MG63 (cell line): ENCODE measurements around the gene MPST. TPM values are rescaled to one million over a fixed set of nuclear protein-coding genes. Genes with fewer than 3 reads are reported as not detected.
A peak's percentile ranks its signal among the peaks of the same experiment; 100 is the strongest.

Experiments used
- DNase-seq: peaks from one replicate; pipeline ENCODE4 v3.0.0-alpha.2; 2020
- H3K27me3 ChIP-seq: fragments of 250-450 bp; sonication (Bioruptor Pico); 2 replicates; pipeline ENCODE4 v1.5.1; 2020; ENCODE audit warnings: mild to moderate bottlenecking, moderate library complexity
- H3K36me3 ChIP-seq: fragments of 250-450 bp; sonication (Bioruptor Pico); 2 replicates; pipeline ENCODE4 v1.5.1; 2020; ENCODE audit warnings: mild to moderate bottlenecking, moderate library complexity
- H3K4me3 ChIP-seq: fragments of 250-450 bp; sonication (Bioruptor Pico); 2 replicates; pipeline ENCODE4 v1.5.1; 2020; ENCODE audit warnings: mild to moderate bottlenecking, moderate library complexity
- H3K9me3 ChIP-seq: fragments of 250-450 bp; sonication (Bioruptor Pico); 2 replicates; pipeline ENCODE4 v1.5.1; 2020; ENCODE audit warnings: mild to moderate bottlenecking, moderate library complexity
- total RNA-seq: library from RNA; depleted of rRNA; stranded (reverse); fragments of >200 nt; shearing (Covaris generic); gene quantifications from 2 replicates; pipeline ENCODE4 v1.2.3, GENCODE V29; 2014; ENCODE audit warnings: low replicate concordance

MPST gene
- total RNA-seq, 1 experiment from 2014 or later = 95.7 TPM

GRCh38 chr22:37047006-37047405, 27.5 kb downstream of the MPST start:
- no peak for DNase-seq
- Histone ChIP-seq H3K36me3 (no peaks in the 10 kb centered on the region), H3K4me3 (no peak overlapping the region), H3K27me3 (no peaks in the 10 kb centered on the region), H3K9me3 (no peaks in the 10 kb centered on the region)

GRCh38 chr22:37048133-37048532, 28.6 kb downstream of the MPST start:
- H3K9me3 ChIP-seq = no peaks in the 10 kb centered on the region
- no peak for DNase-seq
- H3K27me3 ChIP-seq = no peaks in the 10 kb centered on the region

GRCh38 chr22:37049224-37049623, 29.7 kb downstream of the MPST start:
- no peak for DNase-seq
- H3K4me3 ChIP-seq = no peak overlapping the region
- H3K27me3 ChIP-seq = no peaks in the 10 kb centered on the region
- no peaks in the 10 kb centered on the region for H3K9me3 ChIP-seq
- H3K36me3 ChIP-seq = no peaks in the 10 kb centered on the region

More at GRCh38 chr22:37048133-37048532, 28.6 kb downstream of the MPST start:
- H3K4me3 ChIP-seq = no peak overlapping the region
- H3K36me3 ChIP-seq = no peaks in the 10 kb centered on the region

- Histone ChIP-seq H3K4me3 (no peak overlapping the region), H3K36me3 (no peaks in the 10 kb centered on the region), H3K27me3 (no peaks in the 10 kb centered on the region), H3K9me3 (no peaks in the 10 kb centered on the region)
- DNase-seq = no peak
These were observed 31.4 kb downstream of the MPST start for GRCh38 chr22:37050913-37051312.

- Histone ChIP-seq H3K4me3 (peak within 1 kb of the TSS; percentile 55), H3K27me3 (no peaks in the 10 kb centered on the region), H3K9me3 (no peaks in the 10 kb centered on the region), H3K36me3 (no peaks in the 10 kb centered on the region)
- peak; percentile 80 for DNase-seq
These were observed 32.1 kb downstream of the MPST start, which contains the start of gene KCTD17 for GRCh38 chr22:37051391-37052385. Gene KCTD17, plus strand, starts transcription at chr22:37051742. Its CDS starts 19 bp downstream, at chr22:37051761.

- Histone ChIP-seq H3K27me3 (no peaks in the 10 kb centered on the region), H3K36me3 (no peaks in the 10 kb centered on the region), H3K4me3 (peak overlapping the region; percentile 55), H3K9me3 (no peaks in the 10 kb centered on the region)
- DNase-seq = no peak
These were observed 33.1 kb downstream of the MPST start for GRCh38 chr22:37052386-37053309.

GRCh38 chr22:37053310-37054055, 33.9 kb downstream of the MPST start:
- Histone ChIP-seq H3K4me3 (no peak overlapping the region), H3K36me3 (no peaks in the 10 kb centered on the region), H3K9me3 (no peaks in the 10 kb centered on the region), H3K27me3 (no peaks in the 10 kb centered on the region)
- DNase-seq = no peak

DNA sequence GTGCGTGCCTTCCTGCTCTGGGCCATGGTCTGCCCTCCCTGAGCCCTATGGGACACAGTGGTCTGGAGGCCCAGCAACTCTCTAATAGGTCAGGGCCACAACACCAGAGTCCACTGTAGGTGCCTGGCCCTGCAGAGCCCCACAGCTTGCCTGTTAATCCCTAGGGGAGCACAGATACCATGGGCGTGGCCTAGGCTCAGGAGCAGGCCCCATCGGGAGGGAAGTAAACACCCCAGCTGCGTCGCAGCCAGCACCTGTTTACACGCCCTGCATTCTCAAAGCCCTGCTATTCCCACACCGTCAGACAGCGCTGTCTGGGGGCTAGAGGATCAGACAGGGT, 34.5 kb downstream of the MPST start:
- H3K27me3 ChIP-seq = no peaks in the 10 kb centered on the region
- H3K36me3 ChIP-seq = no peaks in the 10 kb centered on the region
- no peaks in the 10 kb centered on the region for H3K9me3 ChIP-seq
- H3K4me3 ChIP-seq = no peak overlapping the region
- no peak for DNase-seq

DNA sequence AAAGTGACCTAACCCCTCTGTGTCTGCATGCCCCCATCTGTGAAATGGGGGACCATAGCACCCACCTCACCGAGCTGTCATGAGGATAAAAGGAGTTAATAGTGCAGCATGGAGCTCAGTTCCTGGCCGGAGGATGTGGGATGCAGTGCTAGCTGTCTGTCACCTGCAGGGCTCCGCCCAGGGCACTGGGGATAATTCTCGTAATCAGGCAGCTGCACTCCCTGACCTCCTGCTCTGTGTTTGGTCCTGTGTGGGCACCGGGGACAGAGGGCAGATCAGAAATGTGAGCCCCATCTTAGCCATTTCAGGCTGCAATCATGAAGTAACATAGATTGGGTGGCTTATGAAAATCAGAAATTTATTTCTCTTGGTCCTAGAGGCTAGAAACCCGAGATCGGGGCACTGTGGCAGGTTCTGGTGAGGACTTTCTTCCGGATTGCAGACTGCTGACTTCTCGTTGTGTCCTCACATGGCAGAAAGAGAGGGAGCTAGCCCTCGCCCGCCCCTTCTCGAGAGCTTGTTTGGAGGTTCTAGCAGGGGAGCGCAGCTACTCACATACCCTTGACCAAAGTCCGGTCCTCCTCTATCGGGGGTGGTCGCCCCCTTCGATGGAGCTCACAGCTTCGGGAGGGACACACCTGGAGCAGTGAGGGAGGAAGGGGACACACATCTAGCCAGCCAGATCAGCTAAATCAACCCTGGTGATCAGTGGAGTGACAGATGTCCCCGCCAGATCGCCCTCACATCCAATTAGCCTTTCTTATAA, 35.2 kb downstream of the MPST start:
- H3K9me3 ChIP-seq = no peaks in the 10 kb centered on the region
- H3K27me3 ChIP-seq = no peaks in the 10 kb centered on the region
- H3K36me3 ChIP-seq = no peaks in the 10 kb centered on the region
- no peak for DNase-seq
- no peak overlapping the region for H3K4me3 ChIP-seq

- Histone ChIP-seq H3K4me3 (no peak overlapping the region), H3K9me3 (no peaks in the 10 kb centered on the region), H3K36me3 (no peaks in the 10 kb centered on the region), H3K27me3 (no peaks in the 10 kb centered on the region)
- no peak for DNase-seq
These were observed 36.7 kb downstream of the MPST start for GRCh38 chr22:37056246-37056645.

DNA sequence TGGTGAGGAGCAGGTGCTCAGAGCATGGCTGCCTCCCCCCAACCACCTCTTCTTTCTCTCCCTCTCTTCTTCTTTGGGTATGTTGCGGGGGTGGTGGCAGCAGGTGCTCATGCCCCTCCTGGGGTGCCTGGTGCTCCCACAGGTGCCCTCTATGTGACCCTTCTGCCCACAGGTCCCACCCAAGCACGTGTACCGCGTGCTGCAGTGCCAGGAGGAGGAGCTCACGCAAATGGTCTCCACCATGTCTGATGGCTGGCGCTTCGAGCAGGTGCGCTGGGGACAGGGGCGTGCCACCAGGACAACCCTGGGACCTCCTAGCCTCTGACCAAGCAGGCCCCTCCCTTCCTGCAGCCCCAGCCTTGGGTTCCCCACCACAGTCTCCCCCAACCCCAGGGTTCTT, 37.7 kb downstream of the MPST start:
- Histone ChIP-seq H3K27me3 (no peaks in the 10 kb centered on the region), H3K36me3 (no peaks in the 10 kb centered on the region), H3K9me3 (no peaks in the 10 kb centered on the region), H3K4me3 (no peak overlapping the region)
- DNase-seq = no peak

DNA sequence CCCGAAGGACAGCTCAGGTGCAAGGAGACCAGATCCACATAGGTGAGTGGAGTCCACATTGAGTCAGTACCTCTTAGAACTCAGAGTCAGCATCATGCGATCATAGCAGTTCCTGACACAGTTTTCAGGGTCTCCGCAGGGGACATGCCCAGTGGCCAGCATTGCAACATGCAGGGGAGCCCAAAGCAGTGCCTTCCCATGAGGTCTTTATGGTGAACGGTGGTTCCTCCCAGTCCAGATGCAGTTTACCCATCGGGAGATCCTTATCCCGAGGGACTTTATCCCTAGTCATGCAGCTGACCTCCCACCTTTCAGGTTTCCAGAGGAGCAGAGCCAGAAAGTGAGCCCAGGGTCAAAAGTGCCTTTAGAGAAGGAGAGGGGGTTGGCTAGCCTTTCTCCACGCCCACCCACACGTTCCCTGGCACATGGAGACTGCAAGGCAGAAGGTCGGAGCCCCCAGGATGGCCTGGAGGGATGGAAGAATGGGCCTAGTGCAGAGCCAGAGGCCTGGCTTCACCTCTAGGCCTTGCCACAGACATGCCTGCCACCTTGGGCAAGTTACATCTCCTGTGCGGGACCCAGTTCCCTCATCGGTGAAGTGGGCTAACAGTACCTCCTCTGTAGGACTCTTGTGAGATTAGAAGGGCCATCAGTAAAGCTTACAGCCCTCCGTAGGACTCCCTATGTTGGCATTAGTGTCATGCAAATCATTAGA, 38.4 kb downstream of the MPST start:
- H3K4me3 ChIP-seq = no peak overlapping the region
- no peaks in the 10 kb centered on the region for H3K27me3 ChIP-seq
- H3K36me3 ChIP-seq = no peaks in the 10 kb centered on the region
- H3K9me3 ChIP-seq = no peaks in the 10 kb centered on the region
- no peak for DNase-seq

DNA sequence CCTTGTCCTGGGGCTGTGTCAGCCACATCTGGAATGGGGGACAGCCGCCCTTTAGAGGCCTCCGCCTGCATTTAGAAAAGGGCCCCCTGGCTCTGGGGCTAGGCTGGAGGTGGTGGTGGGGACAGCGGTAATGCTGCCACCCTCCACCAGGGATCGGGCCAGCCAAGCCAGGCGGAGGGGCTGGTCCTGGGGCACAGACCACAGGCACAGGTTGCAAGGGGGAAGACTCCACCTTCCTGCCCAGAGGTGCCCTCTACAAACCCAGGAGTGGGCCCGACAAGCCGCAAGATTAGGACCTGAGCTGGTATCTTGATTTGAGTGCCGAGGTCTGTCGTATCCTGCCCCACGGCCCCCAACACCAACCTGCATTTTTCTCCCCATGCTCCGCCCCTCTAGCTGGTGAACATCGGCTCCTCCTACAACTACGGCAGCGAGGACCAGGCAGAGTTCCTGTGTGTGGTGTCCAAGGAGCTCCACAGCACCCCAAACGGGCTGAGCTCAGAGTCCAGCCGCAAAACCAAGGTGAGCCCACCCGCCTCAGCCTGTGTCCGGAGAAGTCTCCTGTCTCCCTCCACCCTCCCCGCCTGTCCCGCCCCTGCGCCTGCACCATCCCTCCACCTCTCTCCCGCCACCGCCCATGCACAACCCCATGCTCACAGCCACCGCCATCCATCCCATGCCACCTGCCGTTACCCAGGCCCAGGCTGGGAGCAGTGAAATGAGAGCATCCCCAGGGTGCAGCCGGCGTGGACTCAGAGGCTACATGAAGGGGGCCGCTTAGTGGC, 39.6 kb downstream of the MPST start:
- H3K4me3 ChIP-seq = no peak overlapping the region
- no peaks in the 10 kb centered on the region for H3K36me3 ChIP-seq
- no peaks in the 10 kb centered on the region for H3K27me3 ChIP-seq
- no peaks in the 10 kb centered on the region for H3K9me3 ChIP-seq
- no peak for DNase-seq

GRCh38 chr22:37059876-37060449, 40.4 kb downstream of the MPST start:
- DNase-seq = no peak
- H3K9me3 ChIP-seq = no peaks in the 10 kb centered on the region

More at GRCh38 chr22:37059876-37060449, 40.4 kb downstream of the MPST start:
- no peaks in the 10 kb centered on the region for H3K36me3 ChIP-seq
- no peak overlapping the region for H3K4me3 ChIP-seq
- no peaks in the 10 kb centered on the region for H3K27me3 ChIP-seq
